Measurements from ENCODE around the gene HIRA.

DNA sequence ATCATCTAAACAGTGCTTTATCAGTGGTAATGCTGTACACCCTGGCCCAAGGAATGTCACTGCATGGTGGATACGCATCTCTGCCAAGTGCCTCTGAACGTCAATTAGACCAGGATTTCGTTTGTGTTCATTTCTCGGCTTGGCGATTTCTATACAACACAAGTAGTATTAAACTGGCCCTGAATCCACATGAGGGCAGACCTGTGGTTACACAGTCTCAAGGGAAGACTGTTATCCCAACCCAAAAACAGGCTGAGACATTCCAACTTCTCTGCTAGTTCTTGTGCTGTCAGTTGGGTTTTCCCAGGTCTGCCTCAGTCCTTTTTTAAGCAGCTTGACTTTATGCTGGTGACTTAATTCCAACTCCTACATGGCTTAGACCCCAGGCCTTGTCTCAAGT lies 58.1 kb downstream of the HIRA start:
- TF ChIP-seq, protein P1, sequence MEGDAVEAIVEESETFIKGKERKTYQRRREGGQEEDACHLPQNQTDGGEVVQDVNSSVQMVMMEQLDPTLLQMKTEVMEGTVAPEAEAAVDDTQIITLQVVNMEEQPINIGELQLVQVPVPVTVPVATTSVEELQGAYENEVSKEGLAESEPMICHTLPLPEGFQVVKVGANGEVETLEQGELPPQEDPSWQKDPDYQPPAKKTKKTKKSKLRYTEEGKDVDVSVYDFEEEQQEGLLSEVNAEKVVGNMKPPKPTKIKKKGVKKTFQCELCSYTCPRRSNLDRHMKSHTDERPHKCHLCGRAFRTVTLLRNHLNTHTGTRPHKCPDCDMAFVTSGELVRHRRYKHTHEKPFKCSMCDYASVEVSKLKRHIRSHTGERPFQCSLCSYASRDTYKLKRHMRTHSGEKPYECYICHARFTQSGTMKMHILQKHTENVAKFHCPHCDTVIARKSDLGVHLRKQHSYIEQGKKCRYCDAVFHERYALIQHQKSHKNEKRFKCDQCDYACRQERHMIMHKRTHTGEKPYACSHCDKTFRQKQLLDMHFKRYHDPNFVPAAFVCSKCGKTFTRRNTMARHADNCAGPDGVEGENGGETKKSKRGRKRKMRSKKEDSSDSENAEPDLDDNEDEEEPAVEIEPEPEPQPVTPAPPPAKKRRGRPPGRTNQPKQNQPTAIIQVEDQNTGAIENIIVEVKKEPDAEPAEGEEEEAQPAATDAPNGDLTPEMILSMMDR (conservative IDR thresholded peaks at IDR 0.05; ENCODE audit: low read depth in 2 of 2): no peak
- TF ChIP-seq POLR2AphosphoS5 (IDR thresholded peaks at IDR 0.05; ENCODE audit: low read depth): no peak
